Type B pancreatic cell (in vitro differentiated cells): ENCODE measurements around the gene ADCY5. TPM values are rescaled to one million over a fixed set of nuclear protein-coding genes. Genes with fewer than 3 reads are reported as not detected.

Source experiments
- DNase-seq: peaks from one replicate; pipeline ENCODE4 v3.0.0; 2021; ENCODE audit warnings: mixed read lengths; ENCODE audit not compliant: unreplicated experiment; ENCODE audit errors: extremely low spot score
- H3K27ac Mint-ChIP-seq: 2 replicates; pipeline ENCODE4 v1.8.0; 2021; ENCODE audit warnings: mild to moderate bottlenecking, mixed read lengths
- H3K27me3 Mint-ChIP-seq: 2 replicates; pipeline ENCODE4 v1.8.0; 2021; ENCODE audit warnings: mixed read lengths
- H3K36me3 Mint-ChIP-seq: 2 replicates; pipeline ENCODE4 v1.8.0; 2021; ENCODE audit warnings: mixed read lengths
- H3K4me1 Mint-ChIP-seq: one replicate; pipeline ENCODE4 v1.8.0; 2021; ENCODE audit warnings: mixed read lengths; ENCODE audit not compliant: unreplicated experiment
- H3K4me3 Mint-ChIP-seq: 2 replicates; pipeline ENCODE4 v1.8.0; 2021; ENCODE audit warnings: mild to moderate bottlenecking, mixed read lengths
- H3K9me3 Mint-ChIP-seq: 2 replicates; pipeline ENCODE4 v1.8.0; 2021; ENCODE audit warnings: mixed read lengths
- CTCF ChIP-seq: fragments of 200-600 bp; sonication (generic); conservative IDR thresholded peaks from 2 replicates; pipeline ENCODE4 v1.5.0; 2021; ENCODE audit warnings: antibody characterized with exemption, mild to moderate bottlenecking
- total RNA-seq: library from RNA; stranded (reverse); gene quantifications from 2 replicates; pipeline ENCODE4 v1.2.1, GENCODE V29; 2021; ENCODE audit warnings: low replicate concordance

The ADCY5 gene
- total RNA-seq, 1 donor from 2014 or later: 9.1 TPM

GRCh38 chr3:123397921-123398785 is 50.7 kb downstream of the ADCY5 start:
- TF ChIP-seq CTCF: no peak
- no peaks in the 10 kb centered on the region for H3K9me3 Mint-ChIP-seq
- H3K27me3 Mint-ChIP-seq: peaks cover 3% of the 10 kb centered on the region
- peaks cover 31% of the 10 kb centered on the region for H3K4me1 Mint-ChIP-seq
- H3K4me3 Mint-ChIP-seq: no peak overlapping the region
- H3K27ac Mint-ChIP-seq: peak overlapping the region; percentile 16
- DNase-seq: no peak
- no peaks in the 10 kb centered on the region for H3K36me3 Mint-ChIP-seq

GRCh38 chr3:123397050-123397590 is 51.8 kb downstream of the ADCY5 start:
- TF ChIP-seq CTCF: no peak
- Mint-ChIP-seq H3K27ac (peak overlapping the region; percentile 55), H3K4me3 (peak overlapping the region; percentile 20)

DNA sequence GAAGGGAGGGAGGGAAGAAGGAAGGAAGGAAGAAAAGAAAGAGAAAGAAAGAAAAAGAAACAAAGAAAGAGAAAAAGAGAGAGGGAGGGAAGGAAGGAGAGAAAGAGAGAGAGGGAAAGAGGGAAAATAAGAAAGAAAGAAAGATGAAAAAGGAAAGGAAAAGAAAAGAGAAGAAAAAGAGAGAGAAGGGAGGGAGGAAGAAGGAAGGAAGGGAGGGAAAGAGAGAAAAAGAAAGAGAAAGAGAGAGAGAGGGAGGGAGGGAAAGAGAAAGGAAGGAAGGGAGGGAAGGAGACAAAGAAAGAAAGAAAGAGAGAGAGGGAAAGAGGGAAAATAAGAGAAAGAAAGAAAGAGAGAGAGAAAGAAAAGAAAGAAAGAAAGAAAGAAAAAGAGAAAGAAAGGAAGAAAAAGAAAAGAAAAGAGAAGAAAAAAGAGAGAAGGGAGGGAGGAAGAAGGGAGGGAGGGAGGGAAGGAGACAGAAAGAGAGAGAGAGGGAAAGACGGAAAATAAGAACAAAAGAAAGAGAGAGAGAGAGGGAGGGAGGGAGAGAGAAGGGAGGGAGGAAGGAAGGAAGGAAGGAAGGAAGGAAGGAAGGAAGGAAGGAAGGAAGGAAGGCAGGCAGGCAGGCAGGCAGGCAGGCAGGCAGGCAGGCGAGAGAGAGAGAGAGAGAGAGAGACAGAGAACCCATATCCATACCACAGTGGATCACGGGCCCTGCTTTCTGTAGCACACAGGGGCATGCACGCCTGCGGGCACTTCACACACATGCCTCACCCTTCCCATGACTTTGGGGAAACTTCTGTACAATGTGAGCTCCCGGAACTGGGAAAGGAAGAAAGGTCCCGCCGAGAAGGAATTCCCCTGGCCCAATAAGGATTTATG is 52.5 kb downstream of the ADCY5 start:
- H3K4me3 Mint-ChIP-seq: peak overlapping the region; percentile 20

More at GRCh38 chr3:123397050-123397590, 51.8 kb downstream of the ADCY5 start:
- Mint-ChIP-seq H3K36me3 (no peaks in the 10 kb centered on the region), H3K27me3 (peaks cover 3% of the 10 kb centered on the region), H3K9me3 (no peaks in the 10 kb centered on the region), H3K4me1 (peaks cover 39% of the 10 kb centered on the region)
- DNase-seq: no peak

GRCh38 chr3:123395235-123395634 is 53.7 kb downstream of the ADCY5 start:
- H3K9me3 Mint-ChIP-seq: no peaks in the 10 kb centered on the region
- peaks cover 51% of the 10 kb centered on the region for H3K4me1 Mint-ChIP-seq
- H3K4me3 Mint-ChIP-seq: no peak overlapping the region
- H3K27ac Mint-ChIP-seq: no peak overlapping the region
- no peak for TF ChIP-seq CTCF
- H3K27me3 Mint-ChIP-seq: peaks cover 3% of the 10 kb centered on the region
- DNase-seq: no peak
- no peaks in the 10 kb centered on the region for H3K36me3 Mint-ChIP-seq

More for the DNA sequence above, 52.5 kb downstream of the ADCY5 start:
- peak overlapping the region; percentile 55 for H3K27ac Mint-ChIP-seq
- H3K36me3 Mint-ChIP-seq: no peaks in the 10 kb centered on the region
- no peaks in the 10 kb centered on the region for H3K9me3 Mint-ChIP-seq
- peaks cover 46% of the 10 kb centered on the region for H3K4me1 Mint-ChIP-seq
- peaks cover 3% of the 10 kb centered on the region for H3K27me3 Mint-ChIP-seq
- no peak for TF ChIP-seq CTCF
- no peak for DNase-seq

DNA sequence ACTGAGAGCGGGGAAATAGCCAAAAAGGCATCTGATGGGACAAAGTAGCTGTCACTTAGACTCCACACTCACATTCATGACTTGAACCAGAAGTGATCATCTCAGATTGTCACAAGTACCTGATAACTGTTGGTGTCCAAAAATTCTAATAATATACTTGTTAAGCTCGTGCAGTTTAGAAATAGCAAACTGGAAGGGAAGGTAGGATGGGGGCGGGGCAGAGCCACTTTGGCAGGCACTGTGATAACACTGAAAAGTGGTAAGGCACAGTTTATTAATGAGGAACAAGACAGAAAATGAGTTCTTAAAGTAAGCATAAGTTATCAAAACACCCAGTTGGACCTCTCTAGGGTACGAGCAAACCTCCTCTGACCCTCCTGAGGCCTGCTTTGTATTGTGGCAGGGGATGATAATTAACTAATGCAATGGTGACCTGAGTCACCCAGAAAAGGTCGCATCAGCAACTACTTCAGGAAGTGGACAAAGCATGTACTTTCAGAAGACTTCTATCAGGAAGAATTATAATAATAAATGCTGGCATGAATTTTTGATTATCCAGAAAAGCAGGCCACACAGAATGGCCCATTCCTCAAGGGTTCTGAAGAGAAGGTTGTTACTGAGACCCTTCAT is 54.4 kb downstream of the ADCY5 start:
- Mint-ChIP-seq H3K4me1 (peaks cover 51% of the 10 kb centered on the region), H3K27me3 (peaks cover 3% of the 10 kb centered on the region)
- DNase-seq: no peak

More for the DNA sequence above, 54.4 kb downstream of the ADCY5 start:
- no peak for TF ChIP-seq CTCF
- Mint-ChIP-seq H3K9me3 (no peaks in the 10 kb centered on the region), H3K27ac (no peak overlapping the region), H3K4me3 (no peak overlapping the region), H3K36me3 (no peaks in the 10 kb centered on the region)
